ENCODE measurements around the gene AP1AR. TPM values are rescaled to one million over a fixed set of nuclear protein-coding genes. Genes with fewer than 3 reads are reported as not detected.
A peak's percentile ranks its signal among the peaks of the same experiment; 100 is the strongest.

Gene AP1AR
- total RNA-seq, 1 donor from 2014 or later = 7.0 TPM

DNA sequence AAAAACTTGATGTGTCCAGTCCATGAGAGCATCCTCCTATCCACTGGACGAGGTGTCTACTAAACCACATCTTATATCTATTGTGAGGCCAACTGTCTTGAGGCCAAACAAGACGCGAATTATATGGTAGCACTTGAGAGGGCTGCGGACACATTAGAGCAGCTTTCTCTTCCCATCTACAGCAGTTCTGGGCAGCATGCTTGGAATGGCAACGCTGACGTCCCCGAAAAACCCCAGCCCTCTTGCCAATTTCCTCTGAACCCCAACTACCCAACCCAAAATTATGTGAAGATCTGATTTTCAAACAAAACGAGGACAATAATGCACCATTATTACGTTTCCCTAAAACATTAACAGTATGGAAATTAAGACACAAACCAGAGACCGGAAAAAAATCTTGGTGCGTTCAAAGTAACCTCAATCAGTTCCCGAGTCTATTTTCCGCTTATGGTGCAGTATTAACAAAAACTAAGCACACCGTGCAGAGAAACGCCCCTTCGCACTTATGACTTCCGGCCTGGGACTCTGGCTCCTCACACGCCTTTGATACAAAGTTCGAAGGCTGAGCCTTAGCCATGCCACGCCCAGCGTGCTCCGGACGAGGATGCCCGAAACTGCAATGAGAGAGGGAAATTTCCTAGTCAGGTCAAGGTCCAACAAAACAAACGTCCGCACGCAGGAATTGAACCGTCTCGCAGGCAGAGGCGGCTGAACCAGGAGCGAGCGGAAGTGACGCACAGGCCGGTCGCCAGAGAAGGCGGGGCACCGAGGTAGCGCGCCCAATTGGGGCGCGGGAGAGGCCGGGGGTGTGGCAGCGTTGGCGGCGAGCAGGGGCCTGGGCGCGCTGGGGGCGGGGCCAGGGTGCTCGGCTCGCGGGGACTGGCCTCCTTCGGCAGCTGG lies 458 bp upstream of the AP1AR start:
- Histone ChIP-seq H3K27me3 (no peaks in the 10 kb centered on the region), H3K4me1 (peaks cover 6% of the 10 kb centered on the region in 2 donors), H3K36me3 (no peaks in the 10 kb centered on the region), H3K4me3 (peak overlapping the region; percentile 83 to 97), H3K9me3 (no peaks in the 10 kb centered on the region), H3K27ac (peak overlapping the region; percentile 93 to 95)
- TF ChIP-seq, protein P1, sequence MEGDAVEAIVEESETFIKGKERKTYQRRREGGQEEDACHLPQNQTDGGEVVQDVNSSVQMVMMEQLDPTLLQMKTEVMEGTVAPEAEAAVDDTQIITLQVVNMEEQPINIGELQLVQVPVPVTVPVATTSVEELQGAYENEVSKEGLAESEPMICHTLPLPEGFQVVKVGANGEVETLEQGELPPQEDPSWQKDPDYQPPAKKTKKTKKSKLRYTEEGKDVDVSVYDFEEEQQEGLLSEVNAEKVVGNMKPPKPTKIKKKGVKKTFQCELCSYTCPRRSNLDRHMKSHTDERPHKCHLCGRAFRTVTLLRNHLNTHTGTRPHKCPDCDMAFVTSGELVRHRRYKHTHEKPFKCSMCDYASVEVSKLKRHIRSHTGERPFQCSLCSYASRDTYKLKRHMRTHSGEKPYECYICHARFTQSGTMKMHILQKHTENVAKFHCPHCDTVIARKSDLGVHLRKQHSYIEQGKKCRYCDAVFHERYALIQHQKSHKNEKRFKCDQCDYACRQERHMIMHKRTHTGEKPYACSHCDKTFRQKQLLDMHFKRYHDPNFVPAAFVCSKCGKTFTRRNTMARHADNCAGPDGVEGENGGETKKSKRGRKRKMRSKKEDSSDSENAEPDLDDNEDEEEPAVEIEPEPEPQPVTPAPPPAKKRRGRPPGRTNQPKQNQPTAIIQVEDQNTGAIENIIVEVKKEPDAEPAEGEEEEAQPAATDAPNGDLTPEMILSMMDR (IDR thresholded peaks at IDR 0.05) = no peak
- DNase-seq (ENCODE audit: low spot score in 2 of 2) = peak; percentile 84 to 99
- intact Hi-C loops (cut with DNase I) = loop anchor here (1.0 to 5.0 kb wide), 5 partner anchors 54 to 406 kb away; partner anchors contain the start of genes ALPK1, FAM241A, LARP7 and NEUROG2

DNA sequence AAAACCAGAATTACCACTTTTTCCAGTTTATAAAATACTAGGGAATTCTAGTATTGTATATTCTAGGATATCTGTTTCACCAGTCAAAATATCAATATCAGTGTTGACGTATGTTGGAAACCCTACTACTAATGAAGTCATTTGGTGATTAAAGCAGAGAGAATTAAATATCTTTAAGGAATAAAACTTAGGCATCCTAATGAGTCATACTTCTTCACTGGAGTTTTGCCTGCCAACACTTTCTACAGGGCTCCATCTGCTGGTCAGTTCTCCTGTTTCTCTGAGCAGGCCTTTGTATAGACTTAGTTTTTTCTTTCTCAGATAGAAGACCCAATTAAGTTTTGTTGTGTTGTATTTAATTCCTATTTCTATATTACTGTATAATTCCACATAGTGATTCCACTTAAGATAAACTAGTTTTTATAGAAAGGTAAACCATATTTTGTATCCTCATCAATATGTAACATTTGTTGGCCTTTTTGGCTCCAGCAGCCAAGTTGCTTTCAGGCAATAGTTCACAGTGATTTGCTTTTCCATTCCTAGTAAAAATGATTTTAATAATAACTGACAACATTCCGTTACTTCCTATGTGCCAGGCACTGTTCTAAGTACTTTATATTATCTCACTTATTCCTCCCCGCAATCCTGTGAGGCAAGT lies 3.5 kb downstream of the AP1AR start:
- TF ChIP-seq, protein P1 (IDR thresholded peaks at IDR 0.05) = peak; percentile 54 to 78 (median 77)
- intact Hi-C loops (cut with DNase I) = loop anchor here (1.0 to 5.0 kb wide), 2 partner anchors 136 to 282 kb away; partner anchors contain the start of gene NEUROG2
- no peak overlapping the region for H3K27ac ChIP-seq
- no peaks in the 10 kb centered on the region for H3K36me3 ChIP-seq
- peaks cover 6% of the 10 kb centered on the region in 2 donors for H3K4me1 ChIP-seq
- H3K27me3 ChIP-seq = no peaks in the 10 kb centered on the region
- no peak overlapping the region for H3K4me3 ChIP-seq
- no peaks in the 10 kb centered on the region for H3K9me3 ChIP-seq
- DNase-seq (ENCODE audit: low spot score in 2 of 2) = peak in 1 of 2 donors; percentile 86

DNA sequence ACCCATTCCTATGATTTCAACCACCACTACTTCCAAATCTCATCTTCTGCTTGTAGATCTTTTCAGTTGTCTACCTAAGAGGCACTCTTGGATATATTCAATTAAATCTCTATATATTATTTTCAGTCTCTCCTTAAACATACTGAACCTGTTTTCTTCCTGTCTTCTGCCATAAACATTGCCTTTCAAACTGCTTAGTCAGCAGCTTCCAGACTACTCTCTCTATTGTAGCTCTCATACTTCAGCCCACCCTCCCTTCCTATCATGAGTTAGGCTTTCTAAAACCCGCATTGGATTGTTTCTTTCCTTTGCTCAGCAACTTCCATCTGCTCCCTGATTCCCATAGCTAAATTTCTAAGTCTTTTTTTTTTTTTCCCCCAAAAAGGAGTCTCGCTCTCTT lies 4.5 kb downstream of the AP1AR start:
- no peaks in the 10 kb centered on the region for H3K27me3 ChIP-seq
- no peak for DNase-seq (ENCODE audit: low spot score in 2 of 2)
- no peak overlapping the region for H3K27ac ChIP-seq
- H3K36me3 ChIP-seq = no peaks in the 10 kb centered on the region
- TF ChIP-seq, protein P1 (IDR thresholded peaks at IDR 0.05) = no peak
- H3K9me3 ChIP-seq = no peaks in the 10 kb centered on the region
- intact Hi-C loops (cut with DNase I) = no loop called here
- peaks cover 3 to 6% of the 10 kb centered on the region in 2 donors for H3K4me1 ChIP-seq
- H3K4me3 ChIP-seq = no peak overlapping the region

DNA sequence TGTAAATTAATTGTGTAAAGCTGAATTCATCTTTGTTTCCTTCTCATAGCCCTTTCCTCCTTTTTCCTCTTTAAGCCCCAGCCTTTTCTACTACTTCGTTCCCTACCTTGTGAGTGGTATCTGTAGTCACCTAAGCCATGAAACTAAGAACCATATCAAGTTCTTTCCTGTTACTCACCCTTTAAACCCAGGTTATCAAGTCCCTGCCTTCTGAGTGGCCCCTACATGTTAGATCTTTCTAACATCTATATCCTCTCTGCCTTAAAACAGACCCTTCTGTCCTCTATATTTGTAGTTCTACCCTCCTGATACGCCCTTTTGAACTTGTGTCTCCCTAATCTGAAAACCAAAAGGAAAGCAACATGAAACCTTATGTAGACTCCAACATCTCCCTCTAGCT lies 7.2 kb downstream of the AP1AR start:
- intact Hi-C loops (cut with DNase I) = no loop called here
- H3K27ac ChIP-seq = no peak overlapping the region
- H3K4me3 ChIP-seq = no peak overlapping the region
- no peaks in the 10 kb centered on the region for H3K27me3 ChIP-seq
- no peak for DNase-seq (ENCODE audit: low spot score in 2 of 2)
- TF ChIP-seq, protein P1 (IDR thresholded peaks at IDR 0.05) = no peak
- no peaks in the 10 kb centered on the region for H3K36me3 ChIP-seq
- H3K4me1 ChIP-seq = no peaks in the 10 kb centered on the region
- no peaks in the 10 kb centered on the region for H3K9me3 ChIP-seq

DNA sequence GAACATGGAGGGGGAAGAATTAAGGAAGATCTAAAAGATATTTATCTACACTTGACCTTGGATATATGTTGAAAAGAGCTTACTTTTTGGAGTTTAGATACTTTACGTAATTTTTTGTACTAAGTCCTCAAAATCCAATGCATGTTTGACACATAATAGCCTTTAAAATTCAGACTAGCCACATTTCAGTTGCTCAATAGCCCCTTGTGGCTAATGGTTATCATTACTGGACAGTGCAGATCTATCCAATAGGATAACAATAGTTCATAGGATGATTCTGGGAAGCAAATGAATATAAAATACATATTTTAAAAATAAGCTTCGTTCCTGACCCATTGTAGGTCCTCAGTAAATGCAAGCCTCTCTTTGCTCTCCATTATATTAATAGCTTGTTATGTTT lies 13.8 kb downstream of the AP1AR start:
- TF ChIP-seq, protein P1 (IDR thresholded peaks at IDR 0.05) = no peak
- intact Hi-C loops (cut with DNase I) = no loop called here
- H3K4me3 ChIP-seq = no peak overlapping the region
- no peaks in the 10 kb centered on the region for H3K9me3 ChIP-seq
- no peak for DNase-seq (ENCODE audit: low spot score in 2 of 2)
- H3K27me3 ChIP-seq = no peaks in the 10 kb centered on the region
- H3K4me1 ChIP-seq = no peaks in the 10 kb centered on the region
- H3K27ac ChIP-seq = no peak overlapping the region
- H3K36me3 ChIP-seq = no peaks in the 10 kb centered on the region

Data from ascending aorta (tissue), 2 donors.